Liver (tissue), 3 donors: ENCODE results near the gene USF2.
A peak's percentile ranks its signal among the peaks of the same experiment; 100 is the strongest.

Experiments
- CTCF ChIP-seq: fragments of 150-350 bp; IDR thresholded peaks from 2 replicates; pipeline ENCODE4 v1.5.1; 2017; ENCODE audit warnings: improper control_type of control experiment, low read depth, low read length; ENCODE audit not compliant: missing input control
- EGR1 ChIP-seq, 2 donors: IDR thresholded peaks; 2 replicates each; pipeline ENCODE4 v1.6.1; 2016 to 2018; ENCODE audit warnings: antibody characterized with exemption in 2 of 2, low read depth in 2 of 2
- JUND ChIP-seq, 2 donors: IDR thresholded peaks; 2 replicates each; pipeline ENCODE4 v1.6.1; 2016; ENCODE audit warnings: antibody characterized with exemption in 2 of 2
- MAX ChIP-seq: IDR thresholded peaks from 2 replicates; pipeline ENCODE4 v1.6.1; 2016; ENCODE audit warnings: antibody characterized with exemption
- ZBTB33 ChIP-seq: IDR thresholded peaks from 2 replicates; pipeline ENCODE4 v1.6.1; 2016; ENCODE audit warnings: antibody characterized with exemption
- TF ChIP-seq, protein P1 (sequence below): IDR thresholded peaks from 2 replicates; pipeline ENCODE4 v1.6.1; 2016; ENCODE audit warnings: antibody characterized with exemption
- donor health status: healthy.
- donor health status: healthy.

GRCh38 chr19:35318679-35319448, 50.1 kb downstream of the USF2 start:
- TF ChIP-seq CTCF: no peak
- TF ChIP-seq ZBTB33: no peak
- TF ChIP-seq MAX: no peak
- peak in 1 of 2 donors; percentile 29 for TF ChIP-seq JUND (IDR thresholded peaks at IDR 0.05)
- TF ChIP-seq, protein P1, sequence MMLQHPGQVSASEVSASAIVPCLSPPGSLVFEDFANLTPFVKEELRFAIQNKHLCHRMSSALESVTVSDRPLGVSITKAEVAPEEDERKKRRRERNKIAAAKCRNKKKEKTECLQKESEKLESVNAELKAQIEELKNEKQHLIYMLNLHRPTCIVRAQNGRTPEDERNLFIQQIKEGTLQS: no peak
- no peak for TF ChIP-seq EGR1 (IDR thresholded peaks at IDR 0.05; ENCODE audit: low read depth in 2 of 2)
